ENCODE data around the gene PRPH. TPM values are rescaled to one million over a fixed set of nuclear protein-coding genes. Genes with fewer than 3 reads are reported as not detected.
"Not testable (repeated sequence)": the region's sequence is repeated elsewhere in the genome, so short reads cannot be mapped to it uniquely, and the experiment has no call there.

Gene PRPH
- total and polyA plus RNA-seq, 2 of the 8 experiments (the other 6 are each of a cell fraction or from before 2014, with no cell fraction given), result 0.79 to 1.4 TPM

DNA sequence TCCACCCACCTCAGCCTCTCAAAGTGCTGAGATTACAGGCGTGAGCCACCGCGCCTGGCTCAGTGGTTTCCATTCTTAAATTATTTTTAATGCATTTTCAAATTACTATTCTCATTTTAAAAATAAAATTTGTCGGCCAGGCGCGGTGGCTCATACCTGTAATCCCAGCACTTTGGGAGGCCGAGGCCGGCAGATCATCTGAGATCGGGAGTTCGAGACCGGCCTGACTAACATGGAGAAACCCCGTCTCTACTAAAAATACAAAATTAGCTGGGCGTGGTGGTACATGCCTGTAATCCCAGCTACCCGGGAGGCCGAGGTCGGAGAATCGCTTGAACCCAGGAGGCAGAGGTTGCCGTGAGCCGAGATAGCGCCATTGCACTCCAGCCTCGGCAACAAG is 38.8 kb downstream of the PRPH start:
- not testable (repeated sequence) for H4K91ac ChIP-seq (replicated peaks; ENCODE audit: insufficient read length, low read length); H4K8ac ChIP-seq (ENCODE audit: extremely low read depth, insufficient read depth, low read length); H3K79me2 ChIP-seq (ENCODE audit: control insufficient read depth in 1 of 2, insufficient read depth in 2 of 2, low read length in 2 of 2); H3K4me2 ChIP-seq (ENCODE audit: insufficient read depth in 1 of 2, low read depth in 2 of 2, low read length in 2 of 2); H3K79me1 ChIP-seq (ENCODE audit: low read depth, low read length); FAIRE-seq; H3K23me2 ChIP-seq (ENCODE audit: low read depth, low read length); H2BK5ac ChIP-seq (ENCODE audit: low read depth, low read length); H3K4me3 ChIP-seq (ENCODE audit: extremely low read depth in 1 of 4, insufficient read depth in 2 of 4, low read depth in 3 of 4, low read length in 4 of 4); H4K5ac ChIP-seq (ENCODE audit: insufficient read length, low read depth, low read length); H3K23ac ChIP-seq (ENCODE audit: insufficient read length); H3K14ac ChIP-seq (ENCODE audit: insufficient read length); H2AFZ ChIP-seq (ENCODE audit: low read length); H3K27ac ChIP-seq (ENCODE audit: low read depth, low read length); DNase-seq (ENCODE audit: low read depth in 1 of 2, low spot score in 2 of 2); H3K9me3 ChIP-seq (ENCODE audit: insufficient read depth in 2 of 2, low read depth in 1 of 2, low read length in 1 of 2); H3K18ac ChIP-seq (ENCODE audit: extremely low read depth, low read length); H2AK5ac ChIP-seq (ENCODE audit: low read depth, low read length); H2BK12ac ChIP-seq (ENCODE audit: low read depth, low read length); H2BK15ac ChIP-seq (ENCODE audit: low read length); H2BK120ac ChIP-seq (replicated peaks; ENCODE audit: low read depth, low read length); H2BK20ac ChIP-seq (ENCODE audit: low read length); H4K20me1 ChIP-seq (replicated peaks in 1 of 2; ENCODE audit: control insufficient read depth in 1 of 2, insufficient read depth in 2 of 2, low read length in 2 of 2); H3K9ac ChIP-seq (replicated peaks in 1 of 4; ENCODE audit: extremely low read depth in 1 of 4, low read depth in 3 of 4, low read length in 3 of 4); H3K4ac ChIP-seq (replicated peaks; ENCODE audit: insufficient read length, low read depth, low read length); H3K56ac ChIP-seq (replicated peaks; ENCODE audit: insufficient read length, low read depth, low read length)
- 84% methylated on average over 21 of the region's 21 CpGs; no CpG with 5 or more reads in 1 of the 2 experiments for WGBS, 2 experiments (ENCODE audit: extremely low coverage in 1 of 2, insufficient coverage in 1 of 2, insufficient read length in 1 of 2, insufficient replicate concordance in 2 of 2, low coverage in 1 of 2, low lambda C conversion rate in 2 of 2, missing lambda C conversion rate in 1 of 2)
- ChIA-PET CTCF (ENCODE audit: partially characterized antibody) (interaction anchor here (0.7 to 12.7 kb wide), 6 partner anchors 9 to 240 kb away, joined by 3 to 276 read pairs (median 70); partner anchors contain the start of genes DNAJC22, PRPH and TROAP), POLR2A (ENCODE audit: partially characterized antibody) (interaction anchor here (1.1 to 6.2 kb wide), 4 partner anchors 9 to 40 kb away, joined by 3 to 37 read pairs (median 20); partner anchors contain the start of gene TROAP)
- H3K4me1 ChIP-seq (replicated peaks in 1 of 4; ENCODE audit: control insufficient read depth in 3 of 4, insufficient read depth in 4 of 4, low read length in 3 of 4), result peaks cover 0 to 17% (median 8%) of the 10 kb centered on the region in 4 experiments; a peak in 6 of 7 replicates
- peaks cover 5 to 24% (median 13%) of the 10 kb centered on the region in 4 experiments; a peak in 7 of 8 replicates for H3K36me3 ChIP-seq (ENCODE audit: control insufficient read depth in 2 of 4, insufficient read depth in 4 of 4, low read length in 3 of 4)
- H3K27me3 ChIP-seq (replicated peaks in 1 of 4; ENCODE audit: control insufficient read depth in 3 of 4, extremely low read depth in 1 of 4, insufficient read depth in 3 of 4, low read length in 3 of 4), result peaks cover 52 to 71% (median 64%) of the 10 kb centered on the region in 4 experiments

Data from H1 (cell line).